HG03108 (cell line): Measurements from ENCODE around the gene SLC2A4RG.
A peak's percentile ranks its signal among the peaks of the same experiment; 100 is the strongest.

Source experiments
- ATAC-seq: cut with Tn5 transposase; IDR thresholded peaks from one replicate; pipeline ENCODE4 v1.9.1; 2021; ENCODE audit warnings: moderate library complexity; ENCODE audit not compliant: unreplicated experiment

SLC2A4RG gene

GRCh38 chr20:63699466-63700198, 39.9 kb upstream of the SLC2A4RG start:
- ATAC-seq = no peak

GRCh38 chr20:63700199-63701050, 39.2 kb upstream of the SLC2A4RG start:
- no peak for ATAC-seq

- ATAC-seq = no peak
These were observed 38.6 kb upstream of the SLC2A4RG start for GRCh38 chr20:63701051-63701328.

- no peak for ATAC-seq
These were observed 38.1 kb upstream of the SLC2A4RG start for GRCh38 chr20:63701329-63702035.

GRCh38 chr20:63702036-63702665, 37.4 kb upstream of the SLC2A4RG start:
- ATAC-seq = no peak

GRCh38 chr20:63702751-63703470, 36.7 kb upstream of the SLC2A4RG start:
- no peak for ATAC-seq

- ATAC-seq = no peak
These were observed 36.1 kb upstream of the SLC2A4RG start for GRCh38 chr20:63703471-63703975.

- ATAC-seq = no peak
These were observed 35.4 kb upstream of the SLC2A4RG start for GRCh38 chr20:63703976-63704748.

GRCh38 chr20:63704749-63705117, 34.8 kb upstream of the SLC2A4RG start:
- no peak for ATAC-seq

- no peak for ATAC-seq
These were observed 34.1 kb upstream of the SLC2A4RG start for GRCh38 chr20:63705232-63706026.

- ATAC-seq = no peak
These were observed 33.4 kb upstream of the SLC2A4RG start for GRCh38 chr20:63706027-63706695.

GRCh38 chr20:63706852-63707557, 32.6 kb upstream of the SLC2A4RG start:
- ATAC-seq = peak; percentile 10

GRCh38 chr20:63707558-63708300, 31.8 kb upstream of the SLC2A4RG start, which contains the start of the genes ARFRP1 and ZGPAT:
TSS of gene ARFRP1 (minus strand) at chr20:63707976. CDS start at chr20:63707091, 885 bp downstream.
TSS of gene ZGPAT (plus strand) at chr20:63708039. CDS start at chr20:63708581, 542 bp downstream.
- ATAC-seq = peak; percentile 60

GRCh38 chr20:63708301-63709148, 31.1 kb upstream of the SLC2A4RG start:
- peak; percentile 21 for ATAC-seq

- ATAC-seq = no peak
These were observed 30.4 kb upstream of the SLC2A4RG start for GRCh38 chr20:63709149-63709527.

- ATAC-seq = no peak
These were observed 28.4 kb upstream of the SLC2A4RG start for GRCh38 chr20:63711085-63711645.
